Subcutaneous adipose tissue (tissue), 4 donors: ENCODE measurements around the gene ACAN. TPM values are rescaled to one million over a fixed set of nuclear protein-coding genes. Genes with fewer than 3 reads are reported as not detected.

Source experiments
- total RNA-seq, 4 donors: library from RNA; depleted of rRNA; stranded (reverse); fragments of >200 nt; gene quantifications; one replicate each; pipeline ENCODE4 v1.1.0, GENCODE V29; 2016
- TF ChIP-seq, protein P1 (sequence below): fragments of 450-650 bp; IDR thresholded peaks from one replicate; pipeline ENCODE4 v1.5.1; 2016; ENCODE audit warnings: low read depth, mild to moderate bottlenecking, control low read depth, antibody characterized with exemption, moderate library complexity

ACAN gene
- total RNA-seq, 4 donors from 2014 or later, result not detected

DNA sequence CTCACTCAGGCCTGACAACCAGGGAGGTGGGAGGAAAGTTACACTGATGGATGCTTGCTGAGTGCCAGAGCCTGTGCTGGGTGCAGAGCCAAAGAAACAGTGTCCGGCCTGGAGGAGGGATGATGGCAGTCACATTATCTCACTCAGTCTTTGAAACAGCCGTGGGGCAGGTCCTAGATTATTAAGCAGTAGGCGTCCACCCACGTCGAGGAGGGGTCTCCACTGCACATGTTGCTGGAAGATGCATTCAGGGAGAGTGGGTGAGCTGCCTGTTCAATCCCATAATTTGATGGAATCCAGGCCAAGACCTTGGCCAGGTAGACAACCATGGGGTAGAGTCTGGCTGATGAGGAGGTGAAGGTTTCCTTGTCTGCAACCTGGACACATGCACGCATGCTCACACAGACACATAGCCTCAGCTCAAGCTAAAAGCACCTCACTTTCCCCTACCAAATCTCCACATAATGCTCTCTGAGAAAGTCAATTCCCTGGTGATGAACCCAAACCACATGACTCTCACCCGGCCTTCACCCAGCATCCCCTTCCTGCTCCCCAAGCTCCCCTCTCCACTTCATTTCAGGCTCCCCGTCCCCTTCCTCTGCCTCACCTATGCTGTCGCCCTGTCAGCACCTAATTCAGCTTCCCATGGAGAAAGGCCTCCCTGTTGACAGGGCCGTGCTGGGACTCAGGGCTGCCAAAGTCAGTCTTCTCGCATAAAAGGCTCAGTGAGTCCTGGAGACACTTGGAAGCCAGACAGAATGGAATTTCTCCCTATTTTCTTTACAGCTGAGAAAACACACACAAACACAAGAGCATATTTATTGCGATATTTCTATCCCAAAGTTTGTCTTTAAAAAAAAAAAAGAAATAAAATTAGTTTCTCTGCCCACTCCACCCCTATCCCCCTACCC, 29.8 kb downstream of the ACAN start:
- TF ChIP-seq, protein P1, sequence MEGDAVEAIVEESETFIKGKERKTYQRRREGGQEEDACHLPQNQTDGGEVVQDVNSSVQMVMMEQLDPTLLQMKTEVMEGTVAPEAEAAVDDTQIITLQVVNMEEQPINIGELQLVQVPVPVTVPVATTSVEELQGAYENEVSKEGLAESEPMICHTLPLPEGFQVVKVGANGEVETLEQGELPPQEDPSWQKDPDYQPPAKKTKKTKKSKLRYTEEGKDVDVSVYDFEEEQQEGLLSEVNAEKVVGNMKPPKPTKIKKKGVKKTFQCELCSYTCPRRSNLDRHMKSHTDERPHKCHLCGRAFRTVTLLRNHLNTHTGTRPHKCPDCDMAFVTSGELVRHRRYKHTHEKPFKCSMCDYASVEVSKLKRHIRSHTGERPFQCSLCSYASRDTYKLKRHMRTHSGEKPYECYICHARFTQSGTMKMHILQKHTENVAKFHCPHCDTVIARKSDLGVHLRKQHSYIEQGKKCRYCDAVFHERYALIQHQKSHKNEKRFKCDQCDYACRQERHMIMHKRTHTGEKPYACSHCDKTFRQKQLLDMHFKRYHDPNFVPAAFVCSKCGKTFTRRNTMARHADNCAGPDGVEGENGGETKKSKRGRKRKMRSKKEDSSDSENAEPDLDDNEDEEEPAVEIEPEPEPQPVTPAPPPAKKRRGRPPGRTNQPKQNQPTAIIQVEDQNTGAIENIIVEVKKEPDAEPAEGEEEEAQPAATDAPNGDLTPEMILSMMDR, result no peak

DNA sequence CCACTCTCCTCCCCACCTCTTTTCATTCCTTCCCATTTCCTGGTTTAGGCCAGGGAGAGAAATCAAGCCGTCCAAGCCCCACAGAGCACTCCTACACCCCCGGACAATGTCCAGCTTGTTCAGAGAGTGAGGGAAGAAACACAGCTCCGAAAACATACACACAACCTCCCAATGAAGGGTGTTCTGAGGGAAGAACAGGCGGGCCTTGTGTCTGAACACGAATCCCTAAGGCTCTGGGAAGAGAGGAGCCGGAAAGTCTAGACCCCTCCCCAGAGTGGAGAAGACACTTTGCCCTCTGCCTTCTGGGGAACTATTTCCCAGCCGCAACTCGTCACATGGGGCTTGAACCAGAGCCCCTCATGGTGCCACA, 30.5 kb downstream of the ACAN start:
- TF ChIP-seq, protein P1, result no peak

DNA sequence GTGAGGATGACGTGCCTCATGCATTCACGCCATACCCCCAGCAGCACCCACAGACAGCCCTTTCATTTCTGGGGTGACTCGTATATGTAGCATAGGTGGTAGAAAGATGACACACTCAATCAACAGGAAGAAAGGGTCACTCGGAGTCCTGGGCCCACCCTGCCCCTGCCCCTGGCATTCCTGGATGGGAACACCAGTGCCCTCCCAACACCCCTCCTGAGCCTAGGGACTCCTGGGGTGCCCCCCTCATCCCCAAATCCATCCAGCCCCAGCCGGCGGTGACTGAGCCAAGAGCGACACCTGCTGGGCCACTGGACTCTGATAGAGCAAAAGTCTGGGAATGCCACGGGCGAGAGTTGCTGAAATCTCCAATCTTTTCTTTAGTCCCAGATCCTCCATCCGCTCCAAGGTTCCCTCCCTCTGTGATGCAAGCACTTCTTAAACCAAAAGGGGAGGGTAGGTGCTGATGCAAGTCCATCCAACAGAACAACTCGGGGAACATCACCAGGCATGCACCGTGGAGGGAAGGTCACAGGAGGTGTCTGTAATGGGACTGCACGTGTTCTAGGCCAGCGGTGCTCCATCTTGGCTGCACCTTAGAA, 31.1 kb downstream of the ACAN start:
- TF ChIP-seq, protein P1, result no peak

DNA sequence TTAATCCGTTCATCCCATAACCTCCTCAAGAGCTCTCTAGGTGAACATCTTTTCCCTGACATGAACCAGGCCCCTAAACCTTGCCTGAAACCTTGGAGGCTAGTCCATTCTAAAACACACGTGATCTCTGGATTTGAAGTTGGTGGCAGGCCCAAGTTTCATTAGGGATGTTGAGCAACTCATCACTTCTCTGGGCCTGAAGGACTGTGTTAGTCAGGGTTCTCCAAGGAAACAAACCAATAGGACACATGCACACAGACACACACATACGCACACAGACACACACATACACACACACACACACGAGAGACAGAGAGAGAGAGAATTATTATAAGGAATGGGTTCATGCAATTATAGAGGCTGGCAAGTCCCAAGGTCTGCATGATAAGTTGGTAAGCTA, 31.9 kb downstream of the ACAN start:
- TF ChIP-seq, protein P1, result no peak

DNA sequence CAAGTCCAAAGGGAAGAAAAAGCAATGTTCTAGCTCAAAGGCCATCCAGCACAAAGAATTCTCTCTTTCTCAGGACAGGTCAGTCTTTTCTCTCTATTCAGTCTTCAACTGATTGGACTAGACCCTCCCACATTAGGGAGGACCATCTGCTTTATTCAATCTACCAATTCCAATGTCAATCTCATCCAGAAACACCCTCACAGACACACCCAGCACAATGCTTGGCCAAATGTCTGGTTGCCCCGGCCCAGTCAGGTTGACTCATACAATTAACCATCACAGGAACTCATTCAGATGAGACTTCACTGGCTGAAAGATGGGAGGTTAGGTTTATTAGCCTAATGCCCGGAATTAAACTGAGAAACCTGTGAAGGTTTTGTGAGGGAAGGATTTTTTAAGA, 32.4 kb downstream of the ACAN start:
- TF ChIP-seq, protein P1, result no peak

DNA sequence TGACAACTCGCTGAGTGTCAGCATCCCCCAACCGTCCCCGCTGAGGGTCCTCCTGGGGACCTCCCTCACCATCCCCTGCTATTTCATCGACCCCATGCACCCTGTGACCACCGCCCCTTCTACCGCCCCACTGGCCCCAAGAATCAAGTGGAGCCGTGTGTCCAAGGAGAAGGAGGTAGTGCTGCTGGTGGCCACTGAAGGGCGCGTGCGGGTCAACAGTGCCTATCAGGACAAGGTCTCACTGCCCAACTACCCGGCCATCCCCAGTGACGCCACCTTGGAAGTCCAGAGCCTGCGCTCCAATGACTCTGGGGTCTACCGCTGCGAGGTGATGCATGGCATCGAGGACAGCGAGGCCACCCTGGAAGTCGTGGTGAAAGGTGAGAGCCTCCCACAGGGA, 35.4 kb downstream of the ACAN start:
- TF ChIP-seq, protein P1, result no peak

DNA sequence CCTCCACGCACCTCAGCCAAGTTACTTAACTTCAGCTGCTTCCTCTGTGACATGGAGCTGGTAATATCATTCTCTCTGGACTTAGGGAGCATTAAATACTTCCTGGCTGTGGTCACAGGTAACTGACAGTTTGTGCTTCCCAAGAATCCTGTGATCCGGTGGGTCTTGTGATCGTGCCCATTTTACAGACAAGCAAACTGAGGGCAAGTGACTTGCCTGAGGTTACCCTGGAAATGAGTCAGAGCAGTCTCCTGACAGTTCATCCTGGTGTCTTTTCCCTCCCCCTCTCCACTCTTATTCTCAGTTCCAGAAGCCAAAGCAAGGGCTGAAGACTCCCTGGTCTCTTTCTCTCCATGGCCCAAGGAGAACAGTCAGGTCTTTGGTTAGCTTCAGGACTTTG, 35.9 kb downstream of the ACAN start:
- TF ChIP-seq, protein P1, result no peak
